Measurements from ENCODE around the gene USP10.

DNA sequence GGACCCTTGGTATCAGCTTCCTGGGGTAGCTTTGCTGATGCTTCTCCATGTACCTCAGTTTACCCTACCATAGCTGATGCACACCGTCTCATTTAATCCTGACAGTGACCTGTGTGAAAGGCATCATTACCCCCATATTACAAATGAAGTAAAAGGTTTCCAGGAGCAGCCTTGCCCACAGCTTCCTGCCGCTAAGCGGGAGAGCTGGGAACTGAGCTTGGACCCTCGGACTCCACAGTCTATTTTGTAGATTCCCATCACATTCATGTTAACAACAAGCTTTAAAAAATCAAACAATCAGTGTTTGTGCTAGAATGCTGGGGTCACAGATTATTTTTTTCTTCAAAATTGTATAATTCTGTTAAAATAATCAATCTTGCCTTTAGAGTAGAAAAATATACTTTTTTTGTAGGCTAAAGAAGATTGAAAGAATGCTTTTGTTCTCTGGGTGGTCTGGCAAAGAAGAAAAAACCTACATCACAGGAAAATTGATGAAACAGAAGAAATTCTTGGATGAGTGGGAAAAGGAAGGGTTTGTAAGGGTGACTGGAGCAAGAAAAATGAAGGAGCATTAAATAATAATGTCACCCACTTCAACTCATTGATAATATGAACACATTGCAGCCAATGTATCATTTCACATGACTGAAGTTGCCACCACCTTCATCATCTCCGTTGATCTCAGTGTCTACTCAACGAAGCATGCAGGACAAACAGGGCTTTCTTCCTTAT is 9.5 kb upstream of the USP10 start:
- TF ChIP-seq, protein P1, sequence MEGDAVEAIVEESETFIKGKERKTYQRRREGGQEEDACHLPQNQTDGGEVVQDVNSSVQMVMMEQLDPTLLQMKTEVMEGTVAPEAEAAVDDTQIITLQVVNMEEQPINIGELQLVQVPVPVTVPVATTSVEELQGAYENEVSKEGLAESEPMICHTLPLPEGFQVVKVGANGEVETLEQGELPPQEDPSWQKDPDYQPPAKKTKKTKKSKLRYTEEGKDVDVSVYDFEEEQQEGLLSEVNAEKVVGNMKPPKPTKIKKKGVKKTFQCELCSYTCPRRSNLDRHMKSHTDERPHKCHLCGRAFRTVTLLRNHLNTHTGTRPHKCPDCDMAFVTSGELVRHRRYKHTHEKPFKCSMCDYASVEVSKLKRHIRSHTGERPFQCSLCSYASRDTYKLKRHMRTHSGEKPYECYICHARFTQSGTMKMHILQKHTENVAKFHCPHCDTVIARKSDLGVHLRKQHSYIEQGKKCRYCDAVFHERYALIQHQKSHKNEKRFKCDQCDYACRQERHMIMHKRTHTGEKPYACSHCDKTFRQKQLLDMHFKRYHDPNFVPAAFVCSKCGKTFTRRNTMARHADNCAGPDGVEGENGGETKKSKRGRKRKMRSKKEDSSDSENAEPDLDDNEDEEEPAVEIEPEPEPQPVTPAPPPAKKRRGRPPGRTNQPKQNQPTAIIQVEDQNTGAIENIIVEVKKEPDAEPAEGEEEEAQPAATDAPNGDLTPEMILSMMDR (tag by site-specific recombination; IDR thresholded peaks at IDR 0.05) = no peak
- no peak for TF ChIP-seq ZNF324 (tag by site-specific recombination; IDR thresholded peaks at IDR 0.05)
- no peak for TF ChIP-seq ZNF274 (IDR thresholded peaks at IDR 0.05; ENCODE audit: low read length)
- TF ChIP-seq ZNF274 (tag by site-specific recombination; IDR thresholded peaks at IDR 0.05; ENCODE audit: borderline replicate concordance) = no peak
- no peak for TF ChIP-seq HOXA7 (CRISPR knock-in tag; IDR thresholded peaks at IDR 0.05; ENCODE audit: borderline replicate concordance)
- TF ChIP-seq, protein P2, sequence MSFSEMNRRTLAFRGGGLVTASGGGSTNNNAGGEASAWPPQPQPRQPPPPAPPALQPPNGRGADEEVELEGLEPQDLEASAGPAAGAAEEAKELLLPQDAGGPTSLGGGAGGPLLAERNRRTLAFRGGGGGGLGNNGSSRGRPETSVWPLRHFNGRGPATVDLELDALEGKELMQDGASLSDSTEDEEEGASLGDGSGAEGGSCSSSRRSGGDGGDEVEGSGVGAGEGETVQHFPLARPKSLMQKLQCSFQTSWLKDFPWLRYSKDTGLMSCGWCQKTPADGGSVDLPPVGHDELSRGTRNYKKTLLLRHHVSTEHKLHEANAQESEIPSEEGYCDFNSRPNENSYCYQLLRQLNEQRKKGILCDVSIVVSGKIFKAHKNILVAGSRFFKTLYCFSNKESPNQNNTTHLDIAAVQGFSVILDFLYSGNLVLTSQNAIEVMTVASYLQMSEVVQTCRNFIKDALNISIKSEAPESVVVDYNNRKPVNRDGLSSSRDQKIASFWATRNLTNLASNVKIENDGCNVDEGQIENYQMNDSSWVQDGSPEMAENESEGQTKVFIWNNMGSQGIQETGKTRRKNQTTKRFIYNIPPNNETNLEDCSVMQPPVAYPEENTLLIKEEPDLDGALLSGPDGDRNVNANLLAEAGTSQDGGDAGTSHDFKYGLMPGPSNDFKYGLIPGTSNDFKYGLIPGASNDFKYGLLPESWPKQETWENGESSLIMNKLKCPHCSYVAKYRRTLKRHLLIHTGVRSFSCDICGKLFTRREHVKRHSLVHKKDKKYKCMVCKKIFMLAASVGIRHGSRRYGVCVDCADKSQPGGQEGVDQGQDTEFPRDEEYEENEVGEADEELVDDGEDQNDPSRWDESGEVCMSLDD (tag by site-specific recombination; IDR thresholded peaks at IDR 0.05) = no peak
- TF ChIP-seq ZNF747 (tag by site-specific recombination; IDR thresholded peaks at IDR 0.05) = no peak
- TF ChIP-seq ZNF239 (tag by site-specific recombination; IDR thresholded peaks at IDR 0.05) = no peak
- TF ChIP-seq, protein P3, sequence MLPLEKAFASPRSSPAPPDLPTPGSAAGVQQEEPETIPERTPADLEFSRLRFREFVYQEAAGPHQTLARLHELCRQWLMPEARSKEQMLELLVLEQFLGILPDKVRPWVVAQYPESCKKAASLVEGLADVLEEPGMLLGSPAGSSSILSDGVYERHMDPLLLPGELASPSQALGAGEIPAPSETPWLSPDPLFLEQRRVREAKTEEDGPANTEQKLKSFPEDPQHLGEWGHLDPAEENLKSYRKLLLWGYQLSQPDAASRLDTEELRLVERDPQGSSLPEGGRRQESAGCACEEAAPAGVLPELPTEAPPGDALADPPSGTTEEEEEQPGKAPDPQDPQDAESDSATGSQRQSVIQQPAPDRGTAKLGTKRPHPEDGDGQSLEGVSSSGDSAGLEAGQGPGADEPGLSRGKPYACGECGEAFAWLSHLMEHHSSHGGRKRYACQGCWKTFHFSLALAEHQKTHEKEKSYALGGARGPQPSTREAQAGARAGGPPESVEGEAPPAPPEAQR (tag by site-specific recombination; IDR thresholded peaks at IDR 0.05) = no peak
- no peak for TF ChIP-seq ZNF19 (tag by site-specific recombination; IDR thresholded peaks at IDR 0.05; ENCODE audit: low read depth)
- TF ChIP-seq TRIM28 (IDR thresholded peaks at IDR 0.05; ENCODE audit: borderline replicate concordance, low read length) = no peak
- TF ChIP-seq ZNF146 (tag by site-specific recombination; IDR thresholded peaks at IDR 0.05) = no peak

Measured in HEK293 (cell line).